Measurements from ENCODE around the gene TH. TPM values are rescaled to one million over a fixed set of nuclear protein-coding genes. Genes with fewer than 3 reads are reported as not detected.

The TH gene
- total and polyA plus RNA-seq, 2 of the 4 experiments (the other 2 are of a cell fraction), result 0.10 TPM; not detected in 1

DNA sequence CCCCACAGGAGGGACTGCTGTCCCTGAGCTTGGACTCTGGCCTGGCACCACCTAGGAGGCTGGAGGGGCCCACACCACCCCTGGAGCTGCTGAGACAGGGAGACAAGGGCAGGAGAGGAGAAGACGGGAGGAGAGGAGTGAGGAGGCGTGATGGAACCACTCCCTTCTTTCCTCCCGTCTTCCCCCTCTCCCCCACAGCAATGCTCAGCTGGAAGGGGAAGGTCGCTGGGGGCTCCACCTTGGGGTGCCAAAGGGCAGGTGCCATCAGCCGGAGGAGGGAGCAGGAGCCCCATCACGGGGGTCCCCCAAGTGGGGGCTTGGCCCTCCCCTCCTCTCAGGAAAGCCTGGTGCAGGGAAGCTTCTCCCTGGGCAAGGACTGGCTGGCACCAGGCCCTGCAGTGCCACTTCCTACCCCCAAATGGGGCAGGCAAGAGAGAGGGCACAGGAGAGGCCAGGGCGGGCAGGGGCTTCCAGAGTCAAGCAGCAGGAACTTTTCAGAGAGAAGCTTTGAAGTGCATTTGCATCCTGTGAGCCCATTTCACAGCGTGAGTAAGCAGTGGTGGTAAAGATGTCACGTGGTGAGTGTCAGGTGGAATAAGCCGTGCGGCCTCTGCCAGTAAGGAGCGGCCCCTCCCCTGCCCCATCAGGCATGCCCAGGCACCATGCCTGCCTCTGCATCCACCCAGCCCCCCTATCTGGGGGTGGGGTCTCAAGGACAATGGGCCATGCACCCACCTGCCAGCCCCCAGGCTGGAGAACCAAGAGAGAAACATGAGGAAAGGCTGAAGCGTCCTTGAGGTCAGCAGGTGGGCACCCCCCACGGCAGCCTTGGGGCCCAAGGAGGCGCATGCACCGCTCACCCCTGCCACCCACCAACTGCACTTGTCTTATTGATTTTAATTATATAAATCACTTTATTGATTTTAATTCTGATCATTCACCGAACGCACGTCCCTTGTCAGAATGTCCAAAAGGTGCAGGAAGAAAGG is 37.3 kb downstream of the TH start:
- H2BK120ac ChIP-seq (ENCODE audit: low read depth, low read length), result no peak overlapping the region
- no peak for TF ChIP-seq MXI1 (IDR thresholded peaks at IDR 0.05; ENCODE audit: borderline replicate concordance, low read depth, low read length)
- no peak for TF ChIP-seq RCOR1 (IDR thresholded peaks at IDR 0.05; ENCODE audit: insufficient replicate concordance, low read length)
- no peak overlapping the region for H4K8ac ChIP-seq (ENCODE audit: low read depth in 2 of 2, low read length in 2 of 2)
- H2AK9ac ChIP-seq (replicated peaks; ENCODE audit: low read depth, low read length, poor library complexity), result no peak overlapping the region
- no peak overlapping the region for H3K18ac ChIP-seq (ENCODE audit: low read depth, low read length)
- no peak overlapping the region for H3K14ac ChIP-seq (replicated peaks; ENCODE audit: low read depth, low read length)
- H3K9ac ChIP-seq (ENCODE audit: low read depth, low read length), result no peak overlapping the region
- H3K79me1 ChIP-seq (ENCODE audit: low read depth in 1 of 2, low read length in 2 of 2), result peaks cover 0 to 9% of the 10 kb centered on the region in 2 experiments; a peak in 2 of 4 replicates
- intact Hi-C loops (cut with micrococcal nuclease), result loop anchor here (5.0 kb wide), 1 partner anchor 37 kb away; no protein-coding TSS in a partner anchor
- no peak overlapping the region for H2BK5ac ChIP-seq (ENCODE audit: low read depth, low read length, poor library complexity, severe bottlenecking)
- ATAC-seq (ENCODE audit: low read depth) (no peak), DNase-seq (no peak)
- dilution Hi-C loops (cut with HindIII; ENCODE audit: low sequenced_read_pairs, unreplicated experiment), result no loop called here
- no peak overlapping the region for H3K4me3 ChIP-seq (ENCODE audit: insufficient read depth, low read depth, low read length)
- no peak overlapping the region for H3K23ac ChIP-seq (ENCODE audit: low read depth, low read length)
- H2AK5ac ChIP-seq (ENCODE audit: low read depth, low read length), result no peak overlapping the region
- 70% methylated on average over 2 of the region's 19 CpGs; no CpG with 5 or more reads in 1 of the 2 experiments for WGBS, 2 experiments (ENCODE audit: extremely low coverage in 2 of 2, insufficient read length in 1 of 2)
- BruUV-seq (replicated peaks), result no TSS peak
- H4K20me1 ChIP-seq (ENCODE audit: insufficient read depth, low read length), result peaks cover 28% of the 10 kb centered on the region
- no peak overlapping the region for H3K4ac ChIP-seq (ENCODE audit: low read depth, low read length)
- in situ Hi-C loops (cut with MboI; ENCODE audit: low sequenced_read_pairs), result no loop called here
- CTCF ChIA-PET, result no interaction called here
- no peak overlapping the region for H2AFZ ChIP-seq (replicated peaks; ENCODE audit: low read length, poor library complexity)
- no peaks in the 10 kb centered on the region for H3K9me3 ChIP-seq (ENCODE audit: control insufficient read depth, insufficient read depth, low read length)
- H3K9me1 ChIP-seq (ENCODE audit: insufficient read depth, low read length), result peaks cover 7% of the 10 kb centered on the region
- H2BK15ac ChIP-seq (ENCODE audit: low read depth, low read length), result no peak overlapping the region
- POLR2A ChIA-PET (ENCODE audit: unreplicated experiment), result no interaction called here
- no peak overlapping the region for H3K27ac ChIP-seq (ENCODE audit: insufficient read depth, low read length)
- peaks cover 36% of the 10 kb centered on the region for H3K27me3 ChIP-seq (ENCODE audit: control insufficient read depth, insufficient read depth, low read length)
- H3K4me1 ChIP-seq (ENCODE audit: control insufficient read depth, insufficient read depth, low read length), result no peaks in the 10 kb centered on the region
- H3K36me3 ChIP-seq (ENCODE audit: control insufficient read depth, insufficient read depth, low read length), result peaks cover 2% of the 10 kb centered on the region; the same call in 1 of the 2 replicates
- H2BK20ac ChIP-seq (ENCODE audit: low read depth, low read length), result no peak overlapping the region
- H4K91ac ChIP-seq (ENCODE audit: insufficient read depth, low read depth, low read length), result no peak overlapping the region
- no peak overlapping the region for H3K56ac ChIP-seq (ENCODE audit: extremely low read depth, insufficient read depth, low read length)
- H3K4me2 ChIP-seq (ENCODE audit: low read depth, low read length), result no peak overlapping the region
- H4K5ac ChIP-seq (ENCODE audit: low read depth, low read length), result no peak overlapping the region
